HG03039 (cell line): ENCODE results near the gene YIF1B.
"Not testable (repeated sequence)": the region's sequence is repeated elsewhere in the genome, so short reads cannot be mapped to it uniquely, and the experiment has no call there.

Experiments
- ATAC-seq: cut with Tn5 transposase; IDR thresholded peaks from one replicate; pipeline ENCODE4 v1.9.1; 2021; ENCODE audit warnings: mild to moderate bottlenecking, moderate library complexity; ENCODE audit not compliant: unreplicated experiment

The YIF1B gene

GRCh38 chr19:38277969-38278680 lies 37.6 kb downstream of the YIF1B start:
- no peak for ATAC-seq

- no peak for ATAC-seq
Measured at GRCh38 chr19:38277549-38277948, 38.2 kb downstream of the YIF1B start.

GRCh38 chr19:38276942-38277517 lies 38.7 kb downstream of the YIF1B start:
- ATAC-seq = no peak

- no peak for ATAC-seq
Measured at GRCh38 chr19:38274739-38275138, 41.0 kb downstream of the YIF1B start.

- no peak for ATAC-seq
Measured at GRCh38 chr19:38273499-38273898, 42.2 kb downstream of the YIF1B start.

- ATAC-seq = no peak
Measured at GRCh38 chr19:38270587-38271167, 45.1 kb downstream of the YIF1B start.

- ATAC-seq = no peak
Measured at GRCh38 chr19:38268539-38268938, 47.2 kb downstream of the YIF1B start.

- no peak for ATAC-seq
Measured at GRCh38 chr19:38267761-38268483, 47.8 kb downstream of the YIF1B start.

- no peak for ATAC-seq
Measured at GRCh38 chr19:38266981-38267597, 48.7 kb downstream of the YIF1B start.

GRCh38 chr19:38265921-38266429 lies 49.8 kb downstream of the YIF1B start:
- no peak for ATAC-seq

- no peak for ATAC-seq
Measured at GRCh38 chr19:38265213-38265861, 50.4 kb downstream of the YIF1B start.

- no peak for ATAC-seq
Measured at GRCh38 chr19:38264486-38265212, 51.1 kb downstream of the YIF1B start, which contains the start of gene SPINT2. Gene SPINT2 (plus strand): TSS chr19:38264573. CDS start chr19:38264893, 320 bp downstream.

GRCh38 chr19:38263689-38264485 lies 51.9 kb downstream of the YIF1B start:
- ATAC-seq = no peak

GRCh38 chr19:38262585-38263268 lies 53.0 kb downstream of the YIF1B start:
- ATAC-seq = no peak

GRCh38 chr19:38261942-38262341 lies 53.8 kb downstream of the YIF1B start:
- not testable (repeated sequence) for ATAC-seq

- no peak for ATAC-seq
Measured at GRCh38 chr19:38255383-38256014, 60.2 kb downstream of the YIF1B start.

- no peak for ATAC-seq
Measured at GRCh38 chr19:38253788-38254187, 62.0 kb downstream of the YIF1B start.
